ENCODE data around the gene MRPS11. TPM values are rescaled to one million over a fixed set of nuclear protein-coding genes. Genes with fewer than 3 reads are reported as not detected.
"Not testable (repeated sequence)": the region's sequence is repeated elsewhere in the genome, so short reads cannot be mapped to it uniquely, and the experiment has no call there.

The MRPS11 gene
- total RNA-seq, 1 donor from 2014 or later: 38.1 TPM

- no peak for DNase-seq (ENCODE audit: low spot score)
- Mint-ChIP-seq H3K27ac (ENCODE audit: unreplicated experiment) (no peak overlapping the region), H3K9me3 (ENCODE audit: low read depth) (no peaks in the 10 kb centered on the region)
Measured at GRCh38 chr15:88512078-88512477, 44.6 kb downstream of the MRPS11 start.

GRCh38 chr15:88512601-88513000 is 45.1 kb downstream of the MRPS11 start:
- no peak overlapping the region for H3K27ac Mint-ChIP-seq (ENCODE audit: unreplicated experiment)
- DNase-seq (ENCODE audit: low spot score): no peak
- peaks cover 4% of the 10 kb centered on the region for H3K4me1 Mint-ChIP-seq (ENCODE audit: low read depth)
- no peaks in the 10 kb centered on the region for H3K27me3 Mint-ChIP-seq (ENCODE audit: low read depth)
- no peak for TF ChIP-seq CTCF (IDR thresholded peaks at IDR 0.05)
- H3K36me3 Mint-ChIP-seq (ENCODE audit: low read depth): peaks cover 20% of the 10 kb centered on the region
- H3K4me3 Mint-ChIP-seq (ENCODE audit: unreplicated experiment): no peak overlapping the region
- no peaks in the 10 kb centered on the region for H3K9me3 Mint-ChIP-seq (ENCODE audit: low read depth)

More at GRCh38 chr15:88512078-88512477, 44.6 kb downstream of the MRPS11 start:
- Mint-ChIP-seq H3K4me3 (ENCODE audit: unreplicated experiment) (no peak overlapping the region), H3K4me1 (ENCODE audit: low read depth) (peaks cover 4% of the 10 kb centered on the region), H3K36me3 (ENCODE audit: low read depth) (peaks cover 23% of the 10 kb centered on the region), H3K27me3 (ENCODE audit: low read depth) (no peaks in the 10 kb centered on the region)
- TF ChIP-seq CTCF (IDR thresholded peaks at IDR 0.05): no peak

GRCh38 chr15:88513195-88513594 is 45.7 kb downstream of the MRPS11 start:
- DNase-seq (ENCODE audit: low spot score): no peak
- Mint-ChIP-seq H3K27ac (ENCODE audit: unreplicated experiment) (no peak overlapping the region), H3K4me3 (ENCODE audit: unreplicated experiment) (no peak overlapping the region), H3K36me3 (ENCODE audit: low read depth) (peaks cover 20% of the 10 kb centered on the region), H3K27me3 (ENCODE audit: low read depth) (no peaks in the 10 kb centered on the region), H3K4me1 (ENCODE audit: low read depth) (peaks cover 4% of the 10 kb centered on the region), H3K9me3 (ENCODE audit: low read depth) (no peaks in the 10 kb centered on the region)
- no peak for TF ChIP-seq CTCF (IDR thresholded peaks at IDR 0.05)

- Mint-ChIP-seq H3K9me3 (ENCODE audit: low read depth) (no peaks in the 10 kb centered on the region), H3K27me3 (ENCODE audit: low read depth) (no peaks in the 10 kb centered on the region), H3K27ac (ENCODE audit: unreplicated experiment) (no peak overlapping the region), H3K4me3 (ENCODE audit: unreplicated experiment) (no peak overlapping the region), H3K4me1 (ENCODE audit: low read depth) (peaks cover 4% of the 10 kb centered on the region), H3K36me3 (ENCODE audit: low read depth) (peaks cover 5% of the 10 kb centered on the region)
- no peak for DNase-seq (ENCODE audit: low spot score)
- no peak for TF ChIP-seq CTCF (IDR thresholded peaks at IDR 0.05)
Measured at GRCh38 chr15:88518903-88519302, 51.4 kb downstream of the MRPS11 start.

GRCh38 chr15:88524094-88524493 is 56.6 kb downstream of the MRPS11 start:
- not testable (repeated sequence) for H3K4me3 Mint-ChIP-seq (ENCODE audit: unreplicated experiment); H3K27ac Mint-ChIP-seq (ENCODE audit: unreplicated experiment); DNase-seq (ENCODE audit: low spot score); H3K36me3 Mint-ChIP-seq (ENCODE audit: low read depth); H3K9me3 Mint-ChIP-seq (ENCODE audit: low read depth); H3K4me1 Mint-ChIP-seq (ENCODE audit: low read depth); H3K27me3 Mint-ChIP-seq (ENCODE audit: low read depth)

GRCh38 chr15:88525418-88525817 is 57.9 kb downstream of the MRPS11 start:
- Mint-ChIP-seq H3K36me3 (ENCODE audit: low read depth) (peaks cover 19% of the 10 kb centered on the region), H3K9me3 (ENCODE audit: low read depth) (no peaks in the 10 kb centered on the region), H3K4me1 (ENCODE audit: low read depth) (no peaks in the 10 kb centered on the region), H3K4me3 (ENCODE audit: unreplicated experiment) (no peak overlapping the region), H3K27ac (ENCODE audit: unreplicated experiment) (no peak overlapping the region), H3K27me3 (ENCODE audit: low read depth) (no peaks in the 10 kb centered on the region)
- no peak for DNase-seq (ENCODE audit: low spot score)
- TF ChIP-seq CTCF (IDR thresholded peaks at IDR 0.05): no peak

Measured in chondrocyte (in vitro differentiated cells).